HG02798 (cell line): Measurements from ENCODE around the gene ROR1.

Experiments used
- ATAC-seq: cut with Tn5 transposase; IDR thresholded peaks from one replicate; pipeline ENCODE4 v1.9.1; 2021; ENCODE audit warnings: mild to moderate bottlenecking; ENCODE audit not compliant: unreplicated experiment, poor library complexity

ROR1 gene

DNA sequence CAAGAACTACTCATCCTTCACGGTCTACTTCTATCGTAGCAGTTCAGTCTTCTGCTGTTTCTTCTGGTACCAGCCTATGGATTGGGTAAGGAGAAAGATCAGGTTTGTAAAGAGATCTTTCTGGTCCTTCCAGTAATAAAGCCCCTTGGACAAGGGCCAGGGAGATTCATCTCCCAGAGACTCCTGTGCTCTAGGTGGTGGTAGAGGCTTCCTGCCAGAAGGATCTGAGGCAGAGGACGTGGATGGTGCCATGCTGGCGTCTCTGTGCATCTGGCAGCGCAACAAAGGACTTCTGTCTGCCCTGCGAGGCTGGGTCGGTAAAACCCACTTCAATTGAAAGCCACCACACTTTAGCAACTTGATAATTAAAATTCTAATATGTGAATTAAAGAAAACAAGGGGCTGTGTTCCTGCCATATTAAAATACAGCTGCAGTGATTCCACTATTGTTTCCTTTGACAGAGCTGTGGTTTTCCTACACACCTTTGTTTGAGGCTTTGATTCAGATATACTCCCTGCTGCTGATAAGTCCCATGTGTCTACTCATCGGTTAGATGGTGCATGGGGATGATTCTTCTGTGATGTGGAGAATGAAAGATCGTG lies 73.6 kb downstream of the ROR1 start:
- no peak for ATAC-seq

DNA sequence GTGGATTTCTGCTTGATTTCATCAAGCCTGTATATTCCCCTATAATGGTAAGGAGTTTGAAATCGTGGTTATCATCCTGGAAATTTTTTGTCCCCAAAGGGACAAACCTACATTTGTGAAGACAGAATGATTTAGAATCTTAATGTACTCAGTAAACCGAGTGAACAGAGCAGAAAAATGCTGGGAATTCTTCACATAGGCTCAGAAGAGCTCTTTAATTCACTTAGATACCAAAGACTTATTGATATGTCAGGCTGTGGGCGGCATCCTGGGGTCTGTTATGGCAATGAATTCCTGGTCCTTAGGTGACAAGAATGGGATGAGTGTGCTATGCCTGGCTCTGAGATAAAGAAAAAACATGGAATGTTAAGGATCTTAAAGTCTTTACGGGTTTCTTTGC lies 74.9 kb downstream of the ROR1 start:
- ATAC-seq: no peak

- ATAC-seq: no peak
Observed at GRCh38 chr1:63849149-63849548, 75.3 kb downstream of the ROR1 start.

DNA sequence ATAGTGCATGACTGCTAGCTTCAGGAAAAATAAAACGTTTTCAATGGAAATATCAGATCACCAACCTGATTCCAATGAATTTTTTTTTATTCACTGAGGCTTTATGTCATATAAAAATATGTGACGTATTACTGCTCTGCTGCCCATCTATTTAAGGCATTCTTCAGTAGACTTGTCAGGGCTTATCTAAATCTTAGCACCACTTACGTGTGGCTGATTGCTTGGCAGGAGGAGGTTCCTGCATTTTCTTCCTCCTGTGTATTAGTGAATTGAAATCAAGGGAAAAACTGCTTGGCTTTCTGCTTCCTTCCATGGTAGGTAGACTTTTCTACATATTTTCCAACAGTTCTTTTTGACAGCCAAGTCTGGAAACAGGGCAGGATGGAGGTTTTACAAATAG lies 80.3 kb downstream of the ROR1 start:
- ATAC-seq: no peak

GRCh38 chr1:63855942-63856341 lies 82.1 kb downstream of the ROR1 start:
- ATAC-seq: no peak

- ATAC-seq: no peak
Observed at GRCh38 chr1:63856924-63857323, 83.1 kb downstream of the ROR1 start.

GRCh38 chr1:63857478-63857877 lies 83.7 kb downstream of the ROR1 start:
- ATAC-seq: no peak

GRCh38 chr1:63858153-63858552 lies 84.3 kb downstream of the ROR1 start:
- no peak for ATAC-seq

DNA sequence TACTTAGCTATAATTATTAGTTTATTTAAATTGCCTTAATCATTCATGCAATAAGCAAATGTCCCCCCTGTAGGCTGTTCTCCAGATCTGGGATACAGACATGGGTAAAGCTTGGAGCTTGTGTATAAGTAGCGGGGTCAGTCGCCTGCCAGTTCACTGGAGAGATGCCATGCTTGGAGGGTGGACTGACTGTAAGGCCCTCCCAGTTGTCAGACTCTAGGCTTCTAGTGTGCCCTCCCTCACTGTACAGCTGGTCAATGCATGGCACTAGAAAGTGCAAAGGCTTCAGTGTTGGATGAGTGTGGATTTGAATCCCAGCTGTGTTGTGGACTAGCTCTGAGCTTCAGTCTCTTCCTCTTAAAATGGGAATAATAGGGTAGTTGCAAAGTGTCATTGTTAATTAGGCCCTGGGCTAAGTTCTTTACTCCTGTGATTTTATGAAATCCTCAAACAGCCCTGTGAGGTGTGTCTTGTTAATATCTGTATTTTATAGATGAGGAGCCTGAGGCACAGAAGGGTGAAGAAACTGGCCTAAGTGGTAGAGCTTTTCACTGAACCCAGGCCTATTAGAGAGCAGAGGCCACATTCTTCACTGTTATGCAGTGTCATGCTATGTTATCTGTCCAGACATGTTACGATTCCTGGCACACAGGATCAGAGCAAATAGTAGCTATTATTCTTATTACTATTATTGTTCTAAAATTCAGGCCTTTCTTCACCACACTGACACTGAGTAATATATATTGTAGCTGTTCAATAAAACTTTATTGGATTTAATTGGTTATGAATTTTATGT lies 85.9 kb downstream of the ROR1 start:
- no peak for ATAC-seq

- ATAC-seq: no peak
Observed at GRCh38 chr1:63861052-63861691, 87.4 kb downstream of the ROR1 start.

DNA sequence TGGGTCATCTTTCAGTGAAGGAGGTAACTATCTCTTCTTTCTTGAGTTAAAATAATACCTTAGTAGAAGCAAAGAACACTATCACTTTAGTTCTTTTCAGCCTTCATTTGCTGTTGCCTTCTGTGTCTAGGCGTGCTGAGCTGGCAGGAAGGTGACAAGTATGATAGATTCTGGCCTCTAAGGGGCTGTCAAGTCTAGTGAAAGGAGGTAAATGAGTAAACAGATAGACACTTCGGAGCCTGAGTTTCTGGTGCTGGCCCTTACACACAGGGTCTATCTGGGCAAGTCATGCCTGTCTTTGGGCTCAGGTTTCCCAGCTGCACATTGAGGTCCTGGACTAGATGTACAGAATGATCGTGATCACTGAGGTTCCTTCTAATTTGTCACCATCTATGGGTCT lies 89.3 kb downstream of the ROR1 start:
- no peak for ATAC-seq

DNA sequence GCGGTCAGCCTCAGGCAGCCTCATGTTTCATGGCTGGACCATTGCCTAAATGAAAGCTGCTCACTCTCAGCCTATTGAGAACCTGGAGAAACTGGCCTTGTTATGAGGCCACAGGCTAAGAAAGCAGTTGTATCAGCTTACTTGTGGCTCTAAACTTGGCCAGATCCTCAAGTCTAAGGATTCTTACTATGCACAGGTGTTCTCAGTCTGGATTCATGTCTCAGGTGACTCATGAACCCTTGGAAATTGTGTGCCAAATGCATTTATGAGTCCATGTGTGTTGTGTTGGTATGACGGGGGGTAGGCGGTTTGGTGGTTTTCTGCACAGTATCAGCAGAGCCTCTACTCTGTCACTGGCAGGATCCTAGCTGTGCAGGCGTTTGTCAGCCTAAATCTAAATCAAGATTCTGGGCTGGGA lies 90.4 kb downstream of the ROR1 start:
- ATAC-seq: no peak

DNA sequence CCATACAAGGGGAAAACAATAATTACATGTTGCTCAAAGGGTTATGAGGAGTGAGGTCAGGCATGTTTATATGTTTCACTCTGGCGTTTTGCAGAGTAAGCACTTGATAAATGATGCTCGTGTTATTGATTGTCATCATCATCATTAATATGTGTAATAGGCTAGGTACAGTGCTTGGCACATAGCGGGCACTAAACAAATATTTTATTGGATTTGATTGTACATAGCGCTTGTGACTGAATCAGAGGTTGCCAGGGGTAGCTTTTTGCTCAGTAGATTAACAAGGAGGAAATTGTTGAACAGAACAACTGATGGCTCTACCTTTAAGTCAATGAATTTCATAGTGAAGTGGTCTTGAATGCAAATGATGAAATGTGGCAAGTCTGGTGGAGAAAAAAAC lies 91.7 kb downstream of the ROR1 start:
- no peak for ATAC-seq

DNA sequence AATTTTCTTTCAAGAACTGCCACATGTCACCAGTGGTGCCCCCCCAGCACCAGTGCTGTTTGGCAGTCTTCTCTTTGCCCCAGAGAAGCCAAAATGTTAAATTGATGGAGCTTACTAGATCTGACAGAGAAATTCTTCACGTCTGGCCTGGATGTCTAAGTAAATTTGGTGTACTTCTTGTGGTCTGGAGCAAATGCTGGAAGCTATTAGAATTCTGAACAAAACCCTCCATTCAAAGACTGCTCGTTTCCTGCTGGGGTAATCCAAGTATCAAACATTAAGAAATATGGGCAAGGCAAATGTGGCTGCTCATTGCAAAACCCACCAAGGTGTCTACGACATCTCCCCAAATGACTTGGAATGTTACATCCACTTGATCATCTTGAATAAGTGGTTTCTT lies 92.3 kb downstream of the ROR1 start:
- ATAC-seq: no peak

GRCh38 chr1:63867429-63868176 lies 93.8 kb downstream of the ROR1 start:
- ATAC-seq: no peak

- no peak for ATAC-seq
Observed at GRCh38 chr1:63868268-63868781, 94.5 kb downstream of the ROR1 start.

- no peak for ATAC-seq
Observed at GRCh38 chr1:63870152-63870551, 96.3 kb downstream of the ROR1 start.

DNA sequence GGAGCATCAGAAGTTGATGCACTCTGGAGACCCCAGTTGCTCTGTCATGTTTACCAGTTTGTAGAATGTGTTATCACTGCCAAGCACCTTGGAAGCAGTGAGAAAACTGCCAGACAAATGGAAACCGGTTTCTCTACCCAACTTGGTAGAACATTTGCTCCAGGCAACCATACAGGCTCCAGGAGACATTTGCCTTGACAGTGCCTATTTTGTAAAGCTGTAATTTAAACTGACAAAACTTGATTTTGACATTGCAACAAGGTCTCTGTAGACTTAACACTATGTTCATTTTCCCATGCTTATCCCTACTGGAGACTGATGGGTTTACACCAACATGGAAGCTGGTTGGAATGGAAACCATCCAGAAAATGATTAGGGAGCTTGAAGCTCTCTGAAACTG lies 97.6 kb downstream of the ROR1 start:
- no peak for ATAC-seq

DNA sequence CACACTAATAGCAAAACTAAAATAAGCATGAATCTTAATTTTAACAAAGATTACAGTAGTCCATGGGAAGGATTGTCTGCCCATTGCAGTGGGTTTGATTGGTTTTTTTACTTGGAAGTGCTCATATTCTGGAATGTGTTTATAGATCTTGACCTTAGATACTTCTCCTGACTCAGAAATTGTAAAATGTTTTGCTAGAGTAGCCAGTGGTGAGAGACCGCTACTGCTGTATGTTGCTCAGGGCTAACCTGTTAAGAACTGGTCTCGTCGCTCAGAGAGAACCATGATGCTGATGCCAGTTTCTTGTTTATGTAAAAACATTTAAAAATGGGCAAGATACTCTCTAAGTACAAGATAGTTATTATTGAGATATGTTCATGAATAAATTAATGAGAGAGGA lies 99.9 kb downstream of the ROR1 start:
- ATAC-seq: no peak

- no peak for ATAC-seq
Observed at GRCh38 chr1:63874278-63874880, 100.6 kb downstream of the ROR1 start.
